Measurements from ENCODE around the gene IQGAP2. TPM values are rescaled to one million over a fixed set of nuclear protein-coding genes. Genes with fewer than 3 reads are reported as not detected.

The IQGAP2 gene
- total and polyA plus RNA-seq, 2 of the 8 experiments (the other 6 are each of a cell fraction or from before 2014, with no cell fraction given), result 19.7 to 66.0 TPM

GRCh38 chr5:76579166-76579937 is 176.3 kb downstream of the IQGAP2 start:
- no peak overlapping the region for H2AK5ac ChIP-seq (ENCODE audit: low read depth, low read length)
- no peak overlapping the region for H2AFZ ChIP-seq (ENCODE audit: low read length)
- 72% methylated on average over 6 of the region's 7 CpGs; no CpG with 5 or more reads in 1 of the 2 experiments for WGBS, 2 experiments (ENCODE audit: extremely low coverage in 1 of 2, insufficient coverage in 1 of 2, insufficient read length in 1 of 2, insufficient replicate concordance in 2 of 2, low coverage in 1 of 2, low lambda C conversion rate in 2 of 2, missing lambda C conversion rate in 1 of 2)
- no peak overlapping the region for H3K27ac ChIP-seq (ENCODE audit: low read depth, low read length)
- no peak overlapping the region for H3K9ac ChIP-seq (replicated peaks in 1 of 4; ENCODE audit: extremely low read depth in 1 of 4, low read depth in 3 of 4, low read length in 3 of 4)
- H3K79me2 ChIP-seq (ENCODE audit: control insufficient read depth in 1 of 2, insufficient read depth in 2 of 2, low read length in 2 of 2), result no peaks in the 10 kb centered on the region
- peaks cover 0 to 5% (median 3%) of the 10 kb centered on the region in 4 experiments; a peak in 4 of 7 replicates for H3K4me1 ChIP-seq (replicated peaks in 1 of 4; ENCODE audit: control insufficient read depth in 3 of 4, insufficient read depth in 4 of 4, low read length in 3 of 4)
- H2BK15ac ChIP-seq (ENCODE audit: low read length), result no peak overlapping the region
- ChIA-PET CTCF (ENCODE audit: partially characterized antibody) (interaction anchor here (0.6 kb wide), 1 partner anchor 161 kb away, joined by 3 read pairs; no protein-coding TSS in a partner anchor), POLR2A (ENCODE audit: partially characterized antibody) (no interaction called here)
- H3K27me3 ChIP-seq (replicated peaks in 1 of 4; ENCODE audit: control insufficient read depth in 3 of 4, extremely low read depth in 1 of 4, insufficient read depth in 3 of 4, low read length in 3 of 4), result peaks cover 0 to 1% (median 0%) of the 10 kb centered on the region in 4 experiments; a peak in 1 of 7 replicates
- FAIRE-seq (no peak), DNase-seq (ENCODE audit: low read depth in 1 of 2, low spot score in 2 of 2) (no peak)
- no peak overlapping the region for H3K23ac ChIP-seq (ENCODE audit: insufficient read length)
- H4K91ac ChIP-seq (replicated peaks; ENCODE audit: insufficient read length, low read length), result no peak overlapping the region
- no peak overlapping the region for H4K8ac ChIP-seq (ENCODE audit: extremely low read depth, insufficient read depth, low read length)
- H3K36me3 ChIP-seq (ENCODE audit: control insufficient read depth in 2 of 4, insufficient read depth in 4 of 4, low read length in 3 of 4), result no peaks in the 10 kb centered on the region
- H3K18ac ChIP-seq (ENCODE audit: extremely low read depth, low read length), result no peak overlapping the region
- H2BK12ac ChIP-seq (ENCODE audit: low read depth, low read length), result no peak overlapping the region
- H3K4ac ChIP-seq (replicated peaks; ENCODE audit: insufficient read length, low read depth, low read length), result no peak overlapping the region
- no peaks in the 10 kb centered on the region for H3K23me2 ChIP-seq (ENCODE audit: low read depth, low read length)
- no peak overlapping the region for H3K4me3 ChIP-seq (ENCODE audit: extremely low read depth in 1 of 4, insufficient read depth in 2 of 4, low read depth in 3 of 4, low read length in 4 of 4)
- H3K56ac ChIP-seq (replicated peaks; ENCODE audit: insufficient read length, low read depth, low read length), result no peak overlapping the region
- H4K20me1 ChIP-seq (replicated peaks in 1 of 2; ENCODE audit: control insufficient read depth in 1 of 2, insufficient read depth in 2 of 2, low read length in 2 of 2), result no peaks in the 10 kb centered on the region
- no peak overlapping the region for H4K5ac ChIP-seq (ENCODE audit: insufficient read length, low read depth, low read length)
- H2BK120ac ChIP-seq (replicated peaks; ENCODE audit: low read depth, low read length), result no peak overlapping the region
- H3K14ac ChIP-seq (ENCODE audit: insufficient read length), result no peak overlapping the region
- H2BK20ac ChIP-seq (ENCODE audit: low read length), result no peak overlapping the region
- H3K4me2 ChIP-seq (ENCODE audit: insufficient read depth in 1 of 2, low read depth in 2 of 2, low read length in 2 of 2), result no peak overlapping the region
- H2BK5ac ChIP-seq (ENCODE audit: low read depth, low read length), result no peak overlapping the region
- no peaks in the 10 kb centered on the region for H3K9me3 ChIP-seq (ENCODE audit: insufficient read depth in 2 of 2, low read depth in 1 of 2, low read length in 1 of 2)
- H3K79me1 ChIP-seq (ENCODE audit: low read depth, low read length), result no peaks in the 10 kb centered on the region
- TF ChIP-seq SP1 (IDR thresholded peaks at IDR 0.05; ENCODE audit: low read depth, low read length) (no peak), SP4 (IDR thresholded peaks at IDR 0.05; ENCODE audit: low read length) (no peak), TAF7 (optimal IDR thresholded peaks at IDR 0.05; ENCODE audit: borderline replicate concordance, low read depth, low read length) (no peak), HDAC6 (IDR thresholded peaks at IDR 0.05; ENCODE audit: low read depth, low read length) (no peak), CHD1 (IDR thresholded peaks at IDR 0.05; ENCODE audit: low read depth, low read length) (no peak), ZNF274 (IDR thresholded peaks at IDR 0.05; ENCODE audit: borderline replicate concordance, extremely low read depth, low read length) (no peak), KDM5A (IDR thresholded peaks at IDR 0.05; ENCODE audit: low read length) (no peak), EP300 (IDR thresholded peaks at IDR 0.05; ENCODE audit: borderline replicate concordance in 1 of 2, low read depth in 2 of 2, low read length in 2 of 2) (no peak), CBX8 (IDR thresholded peaks at IDR 0.05; ENCODE audit: borderline replicate concordance, low read depth, low read length) (no peak), SIX5 (IDR thresholded peaks at IDR 0.05; ENCODE audit: low read depth, low read length) (no peak), RFX5 (IDR thresholded peaks at IDR 0.05; ENCODE audit: borderline replicate concordance, low read depth, low read length) (no peak), JUND (IDR thresholded peaks at IDR 0.05; ENCODE audit: low read length) (no peak)
- TF ChIP-seq, protein P1, sequence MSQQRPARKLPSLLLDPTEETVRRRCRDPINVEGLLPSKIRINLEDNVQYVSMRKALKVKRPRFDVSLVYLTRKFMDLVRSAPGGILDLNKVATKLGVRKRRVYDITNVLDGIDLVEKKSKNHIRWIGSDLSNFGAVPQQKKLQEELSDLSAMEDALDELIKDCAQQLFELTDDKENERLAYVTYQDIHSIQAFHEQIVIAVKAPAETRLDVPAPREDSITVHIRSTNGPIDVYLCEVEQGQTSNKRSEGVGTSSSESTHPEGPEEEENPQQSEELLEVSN (IDR thresholded peaks at IDR 0.05), result no peak

All from H1 (cell line).